NB4 (cell line): Measurements from ENCODE around the gene SOHLH1.

ENCODE experiments used
- DNase-seq: peaks from one replicate; pipeline ENCODE4 v3.0.0; 2010; ENCODE audit warnings: low read depth
- H3K4me3 ChIP-seq: one replicate; pipeline ENCODE4 v1.5.1; 2011; ENCODE audit warnings: mild to moderate bottlenecking, low read depth, low read length, moderate library complexity
- CTCF ChIP-seq: IDR thresholded peaks from one replicate; pipeline ENCODE4 v1.5.1; 2012; ENCODE audit warnings: low read depth, low read length
- MAX ChIP-seq: IDR thresholded peaks from 2 replicates; pipeline ENCODE4 v1.6.1; 2011; ENCODE audit warnings: low read depth, low read length
- MYC ChIP-seq: IDR thresholded peaks from 2 replicates; pipeline ENCODE4 v1.6.1; 2011; ENCODE audit warnings: low read depth, low read length
- POLR2A ChIP-seq: IDR thresholded peaks from 2 replicates; pipeline ENCODE4 v1.6.1; 2011; ENCODE audit warnings: mild to moderate bottlenecking; ENCODE audit not compliant: insufficient read length; ENCODE audit errors: extremely low read depth

SOHLH1 gene

DNA sequence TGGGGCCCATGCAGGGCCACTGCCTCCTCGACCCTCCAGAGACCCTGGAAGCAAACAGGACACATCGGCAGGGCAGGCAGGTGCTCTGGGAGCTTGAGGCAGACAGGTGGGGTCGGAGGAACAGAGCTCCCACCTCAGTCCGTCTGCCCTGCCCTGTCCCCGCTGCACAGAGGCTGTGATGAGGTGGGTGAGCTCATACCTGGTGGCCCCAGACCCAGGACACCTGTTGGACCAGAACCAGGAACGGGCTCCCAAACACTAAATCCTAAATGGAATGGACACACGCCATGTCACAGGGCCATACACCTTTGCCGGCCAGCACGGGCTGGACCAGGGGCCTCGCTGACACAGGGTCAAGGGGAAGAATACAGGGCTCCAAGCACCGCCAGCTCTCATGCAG lies 5.5 kb downstream of the SOHLH1 start:
- no peak overlapping the region for H3K4me3 ChIP-seq
- no peak for DNase-seq
- no peak for TF ChIP-seq MAX
- TF ChIP-seq POLR2A = no peak
- TF ChIP-seq MYC = no peak
- no peak for TF ChIP-seq CTCF

GRCh38 chr9:135693265-135693664 lies 6.0 kb downstream of the SOHLH1 start:
- DNase-seq = no peak
- no peak for TF ChIP-seq MAX
- no peak for TF ChIP-seq CTCF
- TF ChIP-seq POLR2A = no peak
- no peak for TF ChIP-seq MYC
- no peak overlapping the region for H3K4me3 ChIP-seq

DNA sequence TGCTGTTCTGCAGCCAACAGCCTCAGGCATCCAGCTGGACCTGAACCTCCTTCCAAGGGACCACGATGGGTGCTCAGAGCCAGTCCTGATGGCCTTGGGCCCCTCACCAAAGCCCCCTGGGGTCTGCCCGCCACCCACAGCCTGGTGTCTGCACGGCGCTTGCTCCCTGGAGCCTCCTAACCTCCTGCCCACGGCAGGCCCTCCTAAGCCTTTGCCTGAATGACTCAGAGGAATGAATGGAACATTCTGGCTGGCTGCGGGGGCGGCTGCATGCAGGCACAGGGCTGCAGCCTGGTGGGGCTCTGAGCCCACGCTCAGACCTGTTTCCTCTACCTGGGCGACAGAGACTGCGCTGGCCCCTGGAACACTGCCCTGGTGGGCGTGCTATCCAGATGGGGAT lies 6.9 kb downstream of the SOHLH1 start:
- TF ChIP-seq POLR2A = no peak
- TF ChIP-seq MYC = no peak
- no peak for TF ChIP-seq MAX
- TF ChIP-seq CTCF = no peak
- DNase-seq = no peak
- H3K4me3 ChIP-seq = no peak overlapping the region

GRCh38 chr9:135690836-135691570 lies 8.3 kb downstream of the SOHLH1 start:
- no peak for DNase-seq
- TF ChIP-seq POLR2A = no peak
- no peak for TF ChIP-seq CTCF
- TF ChIP-seq MYC = no peak
- TF ChIP-seq MAX = no peak

GRCh38 chr9:135689011-135689410 lies 10.3 kb downstream of the SOHLH1 start:
- TF ChIP-seq MAX (no peak), POLR2A (no peak), MYC (no peak), CTCF (no peak)
- H3K4me3 ChIP-seq = no peak overlapping the region
- DNase-seq = no peak

More at GRCh38 chr9:135690836-135691570, 8.3 kb downstream of the SOHLH1 start:
- no peak overlapping the region for H3K4me3 ChIP-seq
